Fibroblast of the conjunctiva (primary cell): ENCODE measurements around the gene ZNF236.
"Not testable (repeated sequence)": the region's sequence is repeated elsewhere in the genome, so short reads cannot be mapped to it uniquely, and the experiment has no call there.

Experiments
- DNase-seq: peaks from one replicate; pipeline ENCODE4 v3.0.0-alpha.2; 2010; ENCODE audit warnings: low read depth

Gene ZNF236

DNA sequence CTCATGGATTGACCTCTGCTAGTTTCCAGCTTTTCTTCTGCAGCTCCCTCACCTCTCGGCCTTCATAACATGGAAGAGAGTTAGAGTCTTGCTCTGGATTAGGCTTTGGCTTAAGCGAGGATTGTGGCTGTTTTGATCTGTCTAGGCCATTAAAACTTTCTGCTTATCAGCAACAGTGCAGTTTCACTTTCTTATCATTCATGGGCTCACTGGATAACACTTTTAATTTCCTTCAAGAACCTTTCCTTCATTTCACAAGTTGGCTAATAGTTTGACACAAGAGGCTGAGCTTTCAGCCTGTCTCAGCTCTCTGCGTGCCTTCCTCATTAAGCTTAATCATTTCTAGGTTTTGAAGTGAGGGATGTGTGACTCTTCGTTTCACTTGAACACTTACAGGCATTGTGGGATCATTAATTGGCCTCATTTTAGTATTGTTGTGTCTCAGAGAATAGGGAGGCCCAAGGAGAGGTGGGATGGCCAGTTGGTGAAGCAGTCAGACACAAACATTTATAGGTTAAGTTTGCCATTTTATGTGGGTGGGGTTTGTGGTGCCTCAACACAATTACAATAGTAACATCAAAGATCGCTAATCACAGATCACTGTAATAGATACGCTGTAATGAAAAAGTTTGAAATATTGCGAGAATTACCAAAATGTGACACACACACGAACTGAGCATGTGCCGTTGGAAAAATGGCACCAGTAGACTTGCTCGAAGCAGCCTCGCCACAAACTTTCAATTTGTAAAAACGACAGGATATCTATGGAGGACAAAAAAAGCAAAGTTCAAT, 129.3 kb downstream of the ZNF236 start:
- no peak for DNase-seq

DNA sequence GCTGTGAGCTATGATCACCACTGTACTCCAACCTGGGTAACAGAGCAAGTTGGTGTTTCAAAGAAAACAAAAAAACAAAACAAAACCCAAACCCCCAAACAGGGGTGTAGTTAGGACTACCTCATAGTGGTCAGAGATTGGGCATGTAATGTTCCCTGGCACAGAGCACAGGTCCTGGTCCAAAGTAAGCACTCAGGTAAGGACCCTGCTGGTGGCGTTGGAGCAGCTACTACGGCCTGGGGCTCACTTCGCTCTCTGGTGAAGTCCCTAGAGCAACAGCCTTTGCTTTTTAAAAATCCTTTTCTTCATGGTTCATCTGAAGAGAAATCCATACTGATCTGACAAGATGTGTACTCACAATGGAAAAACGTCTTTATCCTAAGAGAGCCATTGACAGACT, 130.4 kb downstream of the ZNF236 start:
- DNase-seq = no peak

DNA sequence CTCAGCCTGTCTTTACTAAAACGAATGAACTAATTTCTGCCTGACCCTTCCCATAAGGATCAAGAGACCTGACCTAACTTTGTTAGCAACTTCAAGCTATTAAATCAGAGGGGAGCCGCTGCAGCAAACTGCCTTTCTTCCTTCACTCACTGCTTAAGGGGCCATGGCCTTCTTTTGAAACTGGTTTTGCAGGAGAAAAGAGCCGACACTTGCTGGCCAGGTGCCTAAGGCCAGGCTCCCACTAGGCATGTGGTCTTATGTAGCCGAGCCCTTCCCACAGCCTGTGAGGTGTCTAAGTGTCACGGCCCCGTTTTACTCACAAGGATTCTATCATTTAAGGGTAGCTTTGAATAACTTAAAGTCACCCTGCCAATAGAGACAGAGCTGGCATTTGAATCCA, 130.8 kb downstream of the ZNF236 start:
- DNase-seq = no peak

DNA sequence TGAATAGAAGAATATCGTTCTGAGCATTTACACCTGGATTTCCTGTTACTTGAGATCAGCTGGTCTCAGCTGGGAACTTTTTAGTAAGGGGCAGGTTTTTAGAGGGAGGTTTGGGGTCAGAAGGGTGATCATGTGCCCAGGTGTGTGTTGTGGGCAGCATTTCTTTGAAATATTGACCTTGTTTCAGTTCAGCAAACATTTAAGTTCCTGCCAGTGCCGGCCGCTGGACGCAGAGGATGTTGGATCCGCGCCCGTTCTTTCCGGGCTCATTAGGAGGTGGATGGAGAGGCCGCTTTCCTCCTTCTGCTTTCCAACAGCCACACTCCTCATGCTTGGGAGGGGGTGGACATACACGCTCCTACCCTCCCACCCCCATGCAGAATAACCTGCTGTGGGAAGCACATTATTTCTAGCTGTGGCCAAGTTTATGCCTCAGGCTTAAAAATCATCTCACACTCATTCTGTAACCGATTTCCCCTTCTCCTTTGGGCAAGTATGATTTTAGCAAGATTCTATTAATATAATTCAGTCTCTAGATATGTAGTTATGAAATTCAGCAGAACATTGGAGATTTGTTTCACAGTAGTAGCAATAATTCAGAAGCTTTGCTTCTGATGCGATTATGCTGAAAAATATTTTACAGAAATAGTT, 131.4 kb downstream of the ZNF236 start:
- DNase-seq = no peak

DNA sequence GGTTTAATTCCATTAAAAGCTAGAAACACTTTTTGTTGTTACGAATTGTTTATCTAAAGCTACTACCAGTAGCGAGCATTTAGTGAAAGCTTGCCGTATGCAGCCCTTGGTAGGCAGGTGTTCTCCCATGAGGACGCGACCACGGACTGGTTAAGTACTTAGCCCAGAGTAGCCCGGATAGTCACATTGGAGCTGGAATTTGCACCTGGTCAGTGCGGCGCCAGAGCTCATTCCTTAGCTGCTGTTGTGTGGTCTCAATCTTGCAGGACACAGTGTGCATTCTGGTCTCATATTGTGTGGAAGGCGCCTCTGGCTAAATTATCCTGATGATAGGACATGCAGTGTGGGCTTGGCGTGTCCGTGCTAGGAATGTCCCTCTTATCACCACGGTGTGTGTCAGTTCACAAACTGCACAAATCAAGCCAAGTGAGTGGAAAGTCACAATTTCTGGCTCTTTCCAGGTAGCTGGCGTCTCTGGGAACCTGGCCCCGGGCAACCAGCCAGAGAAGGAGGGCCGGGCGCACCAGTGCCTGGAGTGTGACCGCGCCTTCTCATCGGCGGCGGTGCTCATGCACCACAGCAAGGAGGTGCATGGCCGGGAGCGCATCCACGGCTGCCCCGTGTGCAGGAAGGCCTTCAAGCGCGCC, 133.3 kb downstream of the ZNF236 start:
- DNase-seq = no peak

DNA sequence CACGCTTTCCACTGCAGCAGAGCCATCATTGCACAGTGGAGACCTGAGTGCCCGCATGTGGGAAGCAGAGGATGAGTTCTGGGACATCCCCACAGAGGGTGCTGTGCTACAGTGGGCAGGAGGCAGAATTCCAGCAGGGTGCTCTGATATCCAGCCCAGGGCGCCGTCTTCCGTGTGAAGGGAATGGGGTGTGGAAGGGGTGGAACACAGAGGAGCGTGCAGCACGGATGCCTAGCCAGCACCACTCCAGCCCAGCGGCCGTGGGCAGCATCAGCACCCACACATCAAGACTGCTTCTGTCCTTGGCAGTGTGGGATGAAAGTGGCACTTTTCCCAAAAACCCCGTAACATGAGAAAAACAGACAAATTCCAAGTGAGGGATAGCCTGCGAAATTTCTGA, 134.3 kb downstream of the ZNF236 start:
- DNase-seq = no peak

DNA sequence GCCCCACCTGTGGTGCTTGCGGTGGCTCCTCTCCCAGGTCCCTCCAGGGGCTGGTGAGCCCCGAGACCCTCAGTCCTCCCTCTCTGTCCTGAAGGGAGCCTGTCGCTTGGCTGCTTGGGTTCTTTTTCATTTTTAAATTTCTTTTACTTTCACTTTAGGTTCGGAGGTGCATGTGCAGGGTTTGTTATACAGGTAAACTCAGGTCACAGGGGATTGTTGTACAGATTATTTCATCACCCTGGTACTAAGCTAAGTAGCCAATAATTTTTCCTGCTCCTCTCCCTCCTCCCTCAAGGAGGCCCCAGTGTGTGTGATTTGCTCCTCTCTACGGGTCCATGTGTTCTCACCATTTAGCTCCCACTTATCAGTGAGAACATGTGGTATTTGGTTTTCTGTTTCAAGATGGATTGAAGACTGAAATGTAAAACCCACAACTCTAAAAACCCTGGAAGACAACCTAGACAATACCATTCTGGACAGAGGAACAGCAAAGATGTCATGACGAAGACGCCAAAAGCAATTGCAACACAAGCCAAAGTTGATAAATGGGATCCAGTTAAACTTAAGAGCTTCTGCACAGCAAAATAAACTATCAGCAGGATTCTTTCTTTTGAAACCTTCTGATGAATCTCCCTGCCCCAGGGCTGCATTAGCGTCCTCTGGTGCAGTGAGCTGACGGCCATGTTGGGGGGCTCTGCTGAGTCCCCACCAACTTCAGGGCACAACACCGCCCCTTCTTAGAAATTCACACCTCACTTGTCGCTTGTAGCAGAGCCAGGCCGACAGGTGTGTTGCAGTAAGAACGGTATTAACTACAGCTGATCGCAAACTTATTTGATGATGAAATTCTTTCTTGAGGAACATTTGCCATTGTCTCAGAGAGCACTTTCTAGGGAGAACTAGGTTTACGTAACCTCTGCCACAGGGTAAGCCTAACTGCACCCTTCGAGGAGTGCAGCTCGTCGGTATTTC, 135.3 kb downstream of the ZNF236 start:
- no peak for DNase-seq

DNA sequence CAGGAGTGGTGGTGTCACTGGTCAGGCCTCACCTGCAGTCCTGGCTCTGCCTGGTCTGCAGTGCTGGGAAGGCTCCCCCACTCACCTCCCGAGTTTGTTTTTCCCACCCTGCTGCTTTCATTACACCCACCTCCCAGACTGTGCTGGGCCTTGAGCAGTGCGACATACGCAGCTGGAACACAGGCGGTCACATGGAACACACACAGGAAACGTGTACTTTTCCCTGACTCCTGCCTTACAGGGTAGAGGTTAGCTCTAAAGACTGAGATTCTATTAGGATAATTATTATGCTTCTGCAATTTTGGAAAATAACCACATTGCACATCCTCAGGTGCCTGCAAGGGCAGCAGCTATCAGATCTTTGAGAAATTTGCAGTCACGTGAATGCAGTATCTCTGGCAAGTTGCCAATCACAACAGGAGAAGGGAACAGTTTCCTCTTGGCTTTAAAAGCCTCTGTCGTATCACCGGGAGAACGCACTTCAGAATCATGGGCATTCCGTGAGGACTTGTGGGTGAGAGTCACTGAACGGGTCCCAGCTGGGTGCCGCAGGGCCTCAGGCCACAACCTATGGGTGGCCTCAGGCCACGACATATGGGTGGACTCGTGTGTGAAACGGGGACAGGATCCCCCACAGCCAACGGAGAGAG, 136.5 kb downstream of the ZNF236 start:
- DNase-seq = no peak

DNA sequence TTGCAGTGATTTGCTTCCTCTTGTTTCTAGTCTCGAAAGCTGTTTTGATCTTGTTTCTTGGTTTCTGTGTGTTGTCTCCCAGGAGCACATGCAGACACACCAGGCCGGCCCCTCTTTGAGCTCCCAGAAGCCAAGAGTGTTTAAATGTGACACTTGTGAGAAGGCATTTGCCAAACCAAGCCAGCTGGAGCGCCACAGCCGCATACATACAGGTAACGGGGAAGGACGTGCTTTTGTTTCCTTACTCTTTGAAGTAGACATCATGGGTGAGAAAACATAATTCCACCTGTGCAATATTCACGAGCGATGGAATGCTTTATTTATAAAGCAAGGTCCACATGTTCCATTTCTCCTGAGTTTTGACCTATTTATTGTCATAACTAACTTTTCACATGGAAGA, 137.2 kb downstream of the ZNF236 start:
- DNase-seq = no peak

DNA sequence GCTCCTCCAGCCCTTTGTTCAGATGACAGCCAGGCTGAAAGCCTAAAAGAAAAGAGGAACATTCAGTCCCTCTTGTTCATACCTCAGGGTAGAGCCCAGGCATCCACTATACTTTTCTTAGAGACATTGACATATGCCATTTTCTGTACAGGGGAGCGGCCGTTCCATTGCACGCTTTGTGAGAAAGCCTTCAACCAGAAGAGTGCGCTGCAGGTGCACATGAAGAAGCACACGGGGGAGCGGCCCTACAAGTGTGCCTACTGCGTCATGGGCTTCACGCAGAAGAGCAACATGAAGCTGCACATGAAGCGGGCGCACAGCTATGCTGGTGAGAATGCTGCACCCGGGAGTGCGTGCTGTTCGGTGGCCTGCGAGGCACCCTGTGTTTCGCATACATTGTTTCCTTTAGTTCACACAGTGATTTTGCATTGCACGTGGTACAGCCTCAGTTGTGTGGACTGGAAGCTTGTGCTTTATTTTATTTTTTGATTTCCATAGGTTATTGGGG, 138.2 kb downstream of the ZNF236 start:
- no peak for DNase-seq

DNA sequence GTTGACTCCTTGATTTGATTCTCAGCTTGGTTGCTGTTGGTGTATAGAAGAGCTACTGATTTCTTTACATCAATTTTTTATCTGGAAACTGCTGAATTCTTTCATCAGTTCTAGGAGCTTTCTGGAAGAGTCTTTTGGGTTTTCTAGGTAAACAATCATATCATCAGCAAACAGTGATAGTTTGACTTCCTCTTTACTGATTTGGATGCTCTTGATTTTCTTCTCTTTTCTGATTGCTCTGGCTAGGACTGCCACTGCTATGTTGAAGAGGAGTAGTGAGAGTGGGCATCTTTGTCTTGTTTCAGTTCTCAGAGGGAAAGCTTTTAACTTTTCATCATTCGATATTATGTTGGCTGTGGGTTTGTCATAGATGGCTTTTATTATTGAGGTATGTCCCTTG, 140.5 kb downstream of the ZNF236 start:
- no peak for DNase-seq

DNA sequence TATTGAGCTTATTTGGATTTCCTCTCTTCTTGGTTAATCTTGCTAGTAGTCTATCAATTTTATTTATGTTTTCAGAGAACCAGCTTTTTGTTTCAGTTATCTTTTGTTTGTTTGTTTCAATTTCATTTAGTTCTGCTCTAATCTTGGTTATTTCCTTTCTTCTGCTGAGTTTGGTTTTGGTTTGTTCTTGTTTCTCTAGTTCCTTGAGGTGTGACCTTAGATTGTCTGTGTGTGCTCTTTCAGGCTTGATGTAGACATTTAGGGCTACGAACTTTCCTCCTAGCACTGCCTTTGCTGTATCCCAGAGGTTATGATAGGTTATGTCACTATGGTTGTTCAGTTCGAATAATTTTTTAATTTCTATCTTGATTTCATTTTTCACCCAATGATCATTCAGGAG, 141.6 kb downstream of the ZNF236 start:
- DNase-seq = no peak

DNA sequence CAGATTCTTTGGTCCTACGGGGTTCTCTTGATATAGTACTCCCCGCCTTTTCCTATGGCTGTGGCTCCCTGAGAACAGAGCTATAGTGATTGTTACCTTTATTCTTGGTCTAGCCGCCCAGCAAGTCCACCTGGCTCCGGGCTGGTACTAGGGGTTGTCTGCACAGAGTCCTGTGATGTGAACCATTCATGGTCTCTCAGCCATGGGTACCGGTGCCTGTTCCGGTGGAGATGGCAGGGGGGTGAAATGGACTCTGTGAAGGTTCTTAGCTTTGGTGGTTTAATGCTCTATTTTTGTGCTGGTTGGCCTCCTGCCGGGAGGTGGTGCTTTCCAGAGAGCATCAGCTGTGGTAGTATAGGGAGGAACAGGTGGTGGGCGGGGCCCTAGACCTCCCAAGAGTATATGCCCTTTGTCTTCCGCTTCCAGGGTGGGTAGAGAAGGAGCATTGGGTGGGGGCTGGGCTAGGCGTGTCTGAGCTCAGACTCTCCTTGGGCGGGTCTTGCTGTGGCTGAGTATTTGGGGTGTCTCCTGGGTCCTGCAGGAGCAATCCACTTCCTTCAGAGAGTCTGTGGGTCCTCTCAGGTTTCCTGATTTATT, 143.3 kb downstream of the ZNF236 start:
- DNase-seq = not testable (repeated sequence)

DNA sequence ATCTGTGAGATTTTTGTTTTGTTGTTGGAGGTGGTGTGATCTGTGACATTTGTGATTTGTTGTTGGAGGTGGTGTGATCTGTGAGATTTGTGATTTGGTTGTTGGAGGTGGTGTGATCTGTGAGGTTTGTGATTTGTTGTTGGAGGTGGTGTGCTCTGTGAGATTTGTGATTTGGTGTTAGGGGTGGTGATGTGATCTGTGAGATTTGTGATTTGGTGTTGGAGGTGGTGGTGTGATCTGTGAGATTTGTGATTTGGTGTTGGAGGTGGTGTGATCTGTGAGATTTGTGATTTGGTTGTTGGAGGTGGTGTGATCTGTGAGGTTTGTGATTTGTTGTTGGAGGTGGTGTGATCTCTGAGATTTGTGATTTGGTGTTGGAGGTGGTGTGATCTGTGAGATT, 144.9 kb downstream of the ZNF236 start:
- DNase-seq = not testable (repeated sequence)

DNA sequence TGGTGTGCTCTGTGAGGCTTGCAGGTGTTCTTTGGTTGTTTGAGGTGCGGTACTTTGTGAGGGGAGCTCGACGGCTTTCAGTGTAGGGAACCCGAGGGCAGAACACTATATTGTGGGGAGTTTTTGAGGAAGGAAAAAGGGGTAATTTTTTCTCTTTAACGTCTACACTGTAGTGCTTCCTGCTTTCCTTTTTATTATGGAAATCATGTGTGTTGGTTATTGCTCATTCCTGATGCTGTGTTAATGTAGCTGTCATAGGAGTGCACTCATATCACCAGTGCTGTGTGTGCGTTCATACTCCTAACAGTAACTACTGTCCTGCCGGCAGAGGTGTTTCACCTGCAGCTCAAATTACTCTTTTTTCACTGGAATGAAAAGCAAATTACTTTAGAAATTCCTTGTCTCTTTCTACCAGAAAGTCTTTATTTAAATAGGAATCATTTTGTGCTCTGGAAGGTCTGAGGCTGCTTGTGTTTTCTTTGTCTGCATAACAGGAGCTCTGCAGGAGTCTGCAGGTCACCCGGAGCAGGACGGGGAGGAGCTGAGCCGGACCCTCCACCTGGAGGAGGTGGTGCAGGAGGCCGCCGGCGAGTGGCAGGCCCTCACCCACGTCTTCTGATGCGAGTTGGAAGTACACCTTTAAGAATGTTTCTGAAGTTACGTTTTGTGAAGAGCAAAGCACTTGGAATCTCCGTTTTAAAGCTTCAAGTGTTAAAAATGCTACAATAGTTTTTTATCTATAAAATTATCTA, 145.5 kb downstream of the ZNF236 start:
- no peak for DNase-seq

DNA sequence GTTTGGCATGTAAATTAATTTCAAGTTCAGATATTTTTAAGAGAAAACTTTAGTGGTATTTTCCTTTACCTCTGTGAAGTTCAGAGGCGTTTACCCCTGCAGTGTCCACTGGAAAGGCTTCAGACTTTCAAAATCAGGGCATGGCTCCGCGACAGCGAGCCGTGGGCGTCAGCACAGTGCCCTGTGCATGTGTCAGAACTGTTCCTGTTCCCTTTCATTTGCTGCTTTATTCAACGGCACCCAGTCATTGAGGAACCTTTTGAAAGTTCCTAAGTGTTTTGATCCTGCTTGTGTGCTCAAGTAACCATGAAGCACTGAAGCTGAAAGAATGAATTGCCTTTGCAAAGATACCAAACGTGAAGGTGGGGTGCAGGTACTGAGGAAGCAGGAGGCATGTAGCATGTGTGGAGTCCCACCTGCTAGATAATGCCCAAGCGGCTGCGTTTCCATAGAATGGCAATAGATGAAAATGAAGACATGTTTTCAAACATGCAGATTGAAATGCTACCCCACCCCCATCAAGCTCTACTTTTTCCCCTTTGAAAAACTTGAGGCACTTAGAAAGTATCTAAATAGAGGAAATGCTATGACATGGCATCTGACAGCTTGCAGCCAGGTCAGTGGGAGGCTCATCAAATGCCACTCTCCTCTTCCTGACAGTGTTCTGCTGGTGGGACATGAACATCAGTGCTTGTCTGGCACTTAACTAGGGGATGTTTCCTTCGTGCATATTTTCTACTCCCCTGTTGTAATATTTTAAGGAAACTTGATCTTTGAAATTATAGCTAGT, 148.6 kb downstream of the ZNF236 start:
- no peak for DNase-seq

DNA sequence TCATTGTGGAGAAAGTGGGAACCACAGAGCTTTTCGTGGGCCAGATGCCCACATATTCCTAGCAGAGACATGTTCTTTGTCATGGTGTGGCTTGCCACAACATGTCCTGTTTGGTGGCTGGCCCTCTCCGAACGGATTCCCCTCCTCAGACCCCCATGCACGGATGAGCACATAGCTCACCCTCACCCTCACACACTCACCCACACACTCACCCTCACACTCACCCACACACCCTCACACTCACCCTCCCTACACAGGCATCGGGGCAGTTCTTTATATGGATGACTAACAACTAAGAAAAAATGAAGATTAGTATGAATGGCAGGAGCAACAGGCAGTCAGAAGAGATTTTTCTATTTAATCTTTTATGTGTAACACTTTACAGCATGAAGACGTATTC, 149.9 kb downstream of the ZNF236 start:
- no peak for DNase-seq

DNA sequence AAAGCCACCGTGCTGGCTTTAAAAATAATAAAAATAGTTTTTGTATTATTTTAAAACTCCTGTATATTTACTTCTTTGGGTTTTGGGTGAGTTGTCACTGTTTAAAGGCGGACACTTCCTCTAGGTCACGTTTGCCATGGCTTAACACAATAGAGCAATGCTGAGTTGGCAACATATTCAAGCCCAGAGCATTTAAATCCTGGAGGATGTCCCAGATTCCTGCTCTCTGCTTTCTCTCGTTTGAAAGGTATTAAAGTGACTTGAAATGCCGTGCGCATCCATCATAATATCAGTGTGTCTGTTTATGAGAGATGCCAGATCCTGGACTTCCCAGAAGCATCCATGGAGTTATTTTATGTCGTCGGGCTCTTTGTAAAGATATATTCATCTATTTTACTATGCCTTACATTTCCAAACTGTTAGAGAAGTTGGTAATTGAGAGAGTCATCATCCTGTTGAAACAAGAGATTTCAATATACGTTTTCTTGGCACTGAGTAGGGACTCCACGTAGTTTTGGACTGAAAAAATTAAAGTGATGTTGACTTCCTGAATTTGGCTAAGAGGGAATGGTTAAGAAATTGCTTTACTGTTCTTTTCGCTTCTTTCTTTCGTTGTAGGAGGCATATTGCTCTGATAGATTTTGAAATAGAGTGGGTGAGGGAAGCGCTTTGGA, 150.6 kb downstream of the ZNF236 start:
- no peak for DNase-seq
